ENCODE results near the gene PABPC3. TPM values are rescaled to one million over a fixed set of nuclear protein-coding genes. Genes with fewer than 3 reads are reported as not detected.

Gene PABPC3
- total and polyA plus RNA-seq, 2 of the 8 experiments (the other 6 are each of a cell fraction or from before 2014, with no cell fraction given): 0.18 to 0.48 TPM

DNA sequence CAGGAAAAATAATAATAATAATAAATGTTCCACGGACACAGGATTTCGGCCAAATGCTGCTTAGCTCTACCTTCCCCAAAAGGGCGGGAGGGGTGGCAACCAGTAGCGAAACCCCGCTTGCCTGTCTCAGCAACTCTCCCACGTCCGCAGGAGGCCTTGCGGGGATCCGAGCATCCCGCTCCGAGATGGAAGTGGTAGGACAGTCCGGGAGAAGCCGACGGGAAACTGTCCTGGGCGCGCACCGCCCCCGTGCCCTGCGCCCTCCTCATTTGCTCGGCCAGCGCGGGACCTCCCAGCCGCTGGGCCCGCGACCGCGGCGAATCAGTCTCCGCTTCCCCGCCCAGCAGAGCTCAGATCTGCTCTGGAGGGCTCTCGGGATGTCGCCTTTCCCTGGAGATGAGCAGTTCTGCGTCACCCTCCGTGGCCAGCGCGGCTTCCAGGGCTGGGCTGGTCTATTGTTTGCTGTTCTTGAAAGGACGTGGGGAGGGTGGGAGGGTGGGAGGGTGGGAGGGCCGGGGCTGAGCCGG is 48.9 kb upstream of the PABPC3 start:
- Histone ChIP-seq H2BK20ac (ENCODE audit: low read length) (no peak overlapping the region), H2BK12ac (ENCODE audit: low read depth, low read length) (0 out of 2 replicates have a peak overlapping the region, but pooled peaks have one; percentile 0), H3K9ac (replicated peaks in 1 of 4; ENCODE audit: extremely low read depth in 1 of 4, low read depth in 3 of 4, low read length in 3 of 4) (no peak overlapping the region), H3K79me2 (ENCODE audit: control insufficient read depth in 1 of 2, insufficient read depth in 2 of 2, low read length in 2 of 2) (no peaks in the 10 kb centered on the region), H4K20me1 (replicated peaks in 1 of 2; ENCODE audit: control insufficient read depth in 1 of 2, insufficient read depth in 2 of 2, low read length in 2 of 2) (no peaks in the 10 kb centered on the region), H2AK5ac (ENCODE audit: low read depth, low read length) (no peak overlapping the region), H3K4me3 (ENCODE audit: extremely low read depth in 1 of 4, insufficient read depth in 2 of 4, low read depth in 3 of 4, low read length in 4 of 4) (peak overlapping the region; percentile 65 to 98 (median 72)), H3K4me1 (replicated peaks in 1 of 4; ENCODE audit: control insufficient read depth in 3 of 4, insufficient read depth in 4 of 4, low read length in 3 of 4) (peaks cover 0 to 2% (median 0%) of the 10 kb centered on the region in 4 experiments; a peak in 3 of 7 replicates), H2AFZ (ENCODE audit: low read length) (peak overlapping the region; percentile 96; the same call in 1 of the 2 replicates), H2BK15ac (ENCODE audit: low read length) (no peak overlapping the region), H4K91ac (replicated peaks; ENCODE audit: insufficient read length, low read length) (no peak overlapping the region), H3K56ac (replicated peaks; ENCODE audit: insufficient read length, low read depth, low read length) (no peak overlapping the region), H3K27me3 (replicated peaks in 1 of 4; ENCODE audit: control insufficient read depth in 3 of 4, extremely low read depth in 1 of 4, insufficient read depth in 3 of 4, low read length in 3 of 4) (peaks cover 0 to 16% (median 10%) of the 10 kb centered on the region in 4 experiments; a peak in 4 of 7 replicates), H3K4me2 (ENCODE audit: insufficient read depth in 1 of 2, low read depth in 2 of 2, low read length in 2 of 2) (peak overlapping the region; percentile 80 to 99), H2BK120ac (replicated peaks; ENCODE audit: low read depth, low read length) (no peak overlapping the region), H3K36me3 (ENCODE audit: control insufficient read depth in 2 of 4, insufficient read depth in 4 of 4, low read length in 3 of 4) (no peaks in the 10 kb centered on the region), H3K14ac (ENCODE audit: insufficient read length) (no peak overlapping the region), H3K9me3 (ENCODE audit: insufficient read depth in 2 of 2, low read depth in 1 of 2, low read length in 1 of 2) (no peaks in the 10 kb centered on the region), H2BK5ac (ENCODE audit: low read depth, low read length) (no peak overlapping the region; the same call in 1 of the 2 replicates), H3K23me2 (ENCODE audit: low read depth, low read length) (peaks cover 6% of the 10 kb centered on the region; the same call in 1 of the 2 replicates), H3K23ac (ENCODE audit: insufficient read length) (no peak overlapping the region), H3K79me1 (ENCODE audit: low read depth, low read length) (no peaks in the 10 kb centered on the region), H3K27ac (ENCODE audit: low read depth, low read length) (no peak overlapping the region), H3K4ac (replicated peaks; ENCODE audit: insufficient read length, low read depth, low read length) (no peak overlapping the region), H4K5ac (ENCODE audit: insufficient read length, low read depth, low read length) (no peak overlapping the region), H3K18ac (ENCODE audit: extremely low read depth, low read length) (peak overlapping the region; percentile 60), H4K8ac (ENCODE audit: extremely low read depth, insufficient read depth, low read length) (peak overlapping the region; percentile 45)
- CTCF ChIA-PET (ENCODE audit: partially characterized antibody): interaction anchor here (1.0 to 2.5 kb wide), 5 partner anchors 10 to 52 kb away, joined by 3 to 7 read pairs (median 5); no protein-coding TSS in a partner anchor
- WGBS, 2 experiments (ENCODE audit: extremely low coverage in 1 of 2, insufficient coverage in 1 of 2, insufficient read length in 1 of 2, insufficient replicate concordance in 2 of 2, low coverage in 1 of 2, low lambda C conversion rate in 2 of 2, missing lambda C conversion rate in 1 of 2): 2% methylated on average over 31 of the region's 39 CpGs; no CpG with 5 or more reads in 1 of the 2 experiments
- no peak for TF ChIP-seq CBX5 (IDR thresholded peaks at IDR 0.05; ENCODE audit: low read depth, low read length)
- TF ChIP-seq, protein P1, sequence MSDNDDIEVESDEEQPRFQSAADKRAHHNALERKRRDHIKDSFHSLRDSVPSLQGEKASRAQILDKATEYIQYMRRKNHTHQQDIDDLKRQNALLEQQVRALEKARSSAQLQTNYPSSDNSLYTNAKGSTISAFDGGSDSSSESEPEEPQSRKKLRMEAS (IDR thresholded peaks at IDR 0.05): 0 out of 2 replicates have a peak, but pooled peaks have one; percentile 4
- TF ChIP-seq CHD2 (IDR thresholded peaks at IDR 0.05; ENCODE audit: low read length): no peak
- peak in 1 of 2 experiments; percentile 39; a peak in 1 of 3 replicates for TF ChIP-seq POLR2A (IDR thresholded peaks at IDR 0.05; ENCODE audit: control extremely low read depth in 1 of 2, low read depth in 2 of 2, low read length in 2 of 2)
- peak; percentile 74 for TF ChIP-seq ASH2L (IDR thresholded peaks at IDR 0.05; ENCODE audit: low read length)
- TF ChIP-seq, protein P2, sequence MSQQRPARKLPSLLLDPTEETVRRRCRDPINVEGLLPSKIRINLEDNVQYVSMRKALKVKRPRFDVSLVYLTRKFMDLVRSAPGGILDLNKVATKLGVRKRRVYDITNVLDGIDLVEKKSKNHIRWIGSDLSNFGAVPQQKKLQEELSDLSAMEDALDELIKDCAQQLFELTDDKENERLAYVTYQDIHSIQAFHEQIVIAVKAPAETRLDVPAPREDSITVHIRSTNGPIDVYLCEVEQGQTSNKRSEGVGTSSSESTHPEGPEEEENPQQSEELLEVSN (IDR thresholded peaks at IDR 0.05): peak; percentile 71
- peak; percentile 94 for TF ChIP-seq KDM4A (IDR thresholded peaks at IDR 0.05; ENCODE audit: low read depth, low read length, severe bottlenecking)
- peak; percentile 57; the same call in 1 of the 2 replicates for TF ChIP-seq SUZ12 (IDR thresholded peaks at IDR 0.05; ENCODE audit: low read length)
- TF ChIP-seq TBP (IDR thresholded peaks at IDR 0.05; ENCODE audit: low read depth, low read length): peak; percentile 68
- TF ChIP-seq TAF1 (IDR thresholded peaks at IDR 0.05; ENCODE audit: low read depth, low read length): peak; percentile 60; the same call in 1 of the 2 replicates
- DNase-seq (ENCODE audit: low read depth in 1 of 2, low spot score in 2 of 2) (peak in 1 of 2 experiments; percentile 80), FAIRE-seq (no peak)
- POLR2A ChIA-PET (ENCODE audit: partially characterized antibody): interaction anchor here (0.6 to 1.2 kb wide), 3 partner anchors 10 to 24 kb away, joined by 3 read pairs; no protein-coding TSS in a partner anchor
